ENCODE measurements around the gene LCA5L.

- TF ChIP-seq CTCF (optimal IDR thresholded peaks at IDR 0.05 in 1 of 3, IDR thresholded peaks at IDR 0.05 in 1 of 3, conservative IDR thresholded peaks at IDR 0.05 in 1 of 3; ENCODE audit: extremely low read depth in 1 of 3, insufficient read depth in 2 of 3, low read length in 3 of 3) (no peak), EZH2 (IDR thresholded peaks at IDR 0.05; ENCODE audit: low read length) (no peak)
Measured at GRCh38 chr21:39430016-39430415, 15.6 kb downstream of the LCA5L start.

Measured in keratinocyte (primary cell).